ENCODE measurements around the gene EFHD1. TPM values are rescaled to one million over a fixed set of nuclear protein-coding genes. Genes with fewer than 3 reads are reported as not detected.

EFHD1 gene
- total and polyA plus RNA-seq, 9 of the 15 experiments (the other 6 are each of a cell fraction or from before 2014, with no cell fraction given) = 0.66 to 9.1 (median 2.0) TPM

- Histone ChIP-seq H3K4me3 (no peak overlapping the region), H3K4me2 (ENCODE audit: insufficient read depth, low read length) (no peak overlapping the region), H3K27ac (ENCODE audit: extremely low read depth, low read depth, low read length) (no peak overlapping the region), H3K79me2 (ENCODE audit: control insufficient read depth, insufficient read depth, low read length) (peaks cover 13% of the 10 kb centered on the region), H3K9ac (ENCODE audit: insufficient read depth in 1 of 2, low read depth in 2 of 2, low read length in 2 of 2) (no peak overlapping the region), H3K36me3 (ENCODE audit: control insufficient read depth, insufficient read depth, low read length) (0 out of 3 replicates have a peak, but pooled peaks cover under 1% of the 10 kb centered on the region), H3K9me3 (replicated peaks; ENCODE audit: control insufficient read depth, insufficient read depth, low read depth, low read length) (no peaks in the 10 kb centered on the region), H3K9me1 (ENCODE audit: control insufficient read depth, insufficient read depth, low read length) (no peaks in the 10 kb centered on the region), H3K27me3 (ENCODE audit: control insufficient read depth in 2 of 2, insufficient read depth in 2 of 2, low read length in 2 of 2) (no peaks in the 10 kb centered on the region), H2AFZ (ENCODE audit: low read depth, low read length) (no peak overlapping the region), H4K20me1 (replicated peaks; ENCODE audit: control insufficient read depth, insufficient read depth, low read length) (no peaks in the 10 kb centered on the region), H3K4me1 (replicated peaks in 1 of 2; ENCODE audit: control insufficient read depth in 2 of 2, insufficient read depth in 2 of 2, low read length in 2 of 2) (peaks cover 3 to 9% of the 10 kb centered on the region in 2 experiments; a peak in 4 of 5 replicates)
- ATAC-seq (no peak), FAIRE-seq (no peak), DNase-seq (ENCODE audit: extremely low read depth in 1 of 4, low spot score in 3 of 4) (no peak)
- in situ Hi-C loops (cut with MboI) (no loop called here), intact Hi-C loops (cut with micrococcal nuclease) (no loop called here)
- CTCF ChIA-PET (ENCODE audit: low intra/inter-chr PET ratio) = no interaction called here
- WGBS (ENCODE audit: insufficient coverage, low coverage, missing lambda C conversion rate) = 11% methylated on average over 4 of the region's 4 CpGs
- BruUV-seq (replicated peaks) = no TSS peak
- peak; percentile 51 for TF ChIP-seq ZNF121 (CRISPR knock-in tag; conservative IDR thresholded peaks at IDR 0.05)
- TF ChIP-seq, protein P1, sequence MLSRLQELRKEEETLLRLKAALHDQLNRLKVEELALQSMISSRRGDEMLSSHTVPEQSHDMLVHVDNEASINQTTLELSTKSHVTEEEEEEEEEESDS (CRISPR knock-in tag; IDR thresholded peaks at IDR 0.05) = no peak
- POLR2A ChIA-PET = no interaction called here
These were observed 59.9 kb downstream of the EFHD1 start for GRCh38 chr2:232693344-232693743.

DNA sequence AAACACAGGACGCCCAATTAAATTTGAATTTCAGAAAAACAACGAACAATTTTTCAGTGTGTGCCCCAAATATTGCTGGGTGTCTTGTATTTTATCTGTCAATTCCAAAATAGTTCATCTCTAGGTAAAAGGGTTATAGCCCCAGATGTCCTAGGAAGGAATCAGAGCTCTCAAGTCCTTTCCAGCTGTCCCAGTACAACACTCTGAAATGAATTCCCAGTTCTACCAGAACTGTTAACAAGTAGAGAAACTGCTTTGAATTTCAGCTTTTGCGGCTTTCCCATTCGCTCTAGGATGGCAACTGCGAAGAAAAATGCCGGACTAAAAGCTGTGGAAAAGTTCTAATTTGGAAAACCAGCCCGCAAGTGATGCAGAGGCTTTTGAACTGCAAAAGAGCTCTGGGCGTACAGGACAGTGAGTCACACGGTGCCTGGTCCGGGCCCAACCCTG, 63.2 kb downstream of the EFHD1 start:
- in situ Hi-C loops (cut with MboI) = no loop called here
- DNase-seq (ENCODE audit: extremely low read depth in 1 of 4, low spot score in 3 of 4) = no peak
- H3K27ac ChIP-seq (ENCODE audit: extremely low read depth, low read depth, low read length) = no peak overlapping the region
- 45% methylated on average over 8 of the region's 10 CpGs for WGBS (ENCODE audit: insufficient coverage, low coverage, missing lambda C conversion rate)
- H3K4me1 ChIP-seq (replicated peaks in 1 of 2; ENCODE audit: control insufficient read depth in 2 of 2, insufficient read depth in 2 of 2, low read length in 2 of 2) = peaks cover 9 to 14% of the 10 kb centered on the region in 2 experiments; a peak in 4 of 5 replicates
- peak overlapping the region; percentile 41 to 54 for H3K9ac ChIP-seq (ENCODE audit: insufficient read depth in 1 of 2, low read depth in 2 of 2, low read length in 2 of 2)
- no peak for ATAC-seq
- H3K9me1 ChIP-seq (ENCODE audit: control insufficient read depth, insufficient read depth, low read length) = no peaks in the 10 kb centered on the region
- H3K27me3 ChIP-seq (ENCODE audit: control insufficient read depth in 2 of 2, insufficient read depth in 2 of 2, low read length in 2 of 2) = no peaks in the 10 kb centered on the region
- ChIA-PET POLR2A (interaction anchor here (0.9 to 1.3 kb wide), 2 partner anchors 10 to 13 kb away, joined by 3 to 4 read pairs; no protein-coding TSS in a partner anchor), CTCF (ENCODE audit: low intra/inter-chr PET ratio) (no interaction called here)
- BruUV-seq (replicated peaks) = no TSS peak
- intact Hi-C loops (cut with micrococcal nuclease) = no loop called here
- H3K9me3 ChIP-seq (replicated peaks; ENCODE audit: control insufficient read depth, insufficient read depth, low read depth, low read length) = no peaks in the 10 kb centered on the region
- peaks cover 20% of the 10 kb centered on the region; the same call in 2 of the 3 replicates for H3K36me3 ChIP-seq (ENCODE audit: control insufficient read depth, insufficient read depth, low read length)
- peaks cover 46% of the 10 kb centered on the region for H3K79me2 ChIP-seq (ENCODE audit: control insufficient read depth, insufficient read depth, low read length)
- peak overlapping the region; percentile 96 for H3K4me3 ChIP-seq
- no peak for TF ChIP-seq SRSF9 (IDR thresholded peaks at IDR 0.05; ENCODE audit: borderline replicate concordance, low read depth, low read length)
- TF ChIP-seq IRF9 (tag; IDR thresholded peaks at IDR 0.05) = no peak
- no peak for TF ChIP-seq ZC3H11A (IDR thresholded peaks at IDR 0.05; ENCODE audit: low read depth, low read length)
- TF ChIP-seq TRIM28 (IDR thresholded peaks at IDR 0.05) = no peak
- TF ChIP-seq, protein P2, sequence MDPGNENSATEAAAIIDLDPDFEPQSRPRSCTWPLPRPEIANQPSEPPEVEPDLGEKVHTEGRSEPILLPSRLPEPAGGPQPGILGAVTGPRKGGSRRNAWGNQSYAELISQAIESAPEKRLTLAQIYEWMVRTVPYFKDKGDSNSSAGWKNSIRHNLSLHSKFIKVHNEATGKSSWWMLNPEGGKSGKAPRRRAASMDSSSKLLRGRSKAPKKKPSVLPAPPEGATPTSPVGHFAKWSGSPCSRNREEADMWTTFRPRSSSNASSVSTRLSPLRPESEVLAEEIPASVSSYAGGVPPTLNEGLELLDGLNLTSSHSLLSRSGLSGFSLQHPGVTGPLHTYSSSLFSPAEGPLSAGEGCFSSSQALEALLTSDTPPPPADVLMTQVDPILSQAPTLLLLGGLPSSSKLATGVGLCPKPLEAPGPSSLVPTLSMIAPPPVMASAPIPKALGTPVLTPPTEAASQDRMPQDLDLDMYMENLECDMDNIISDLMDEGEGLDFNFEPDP (CRISPR knock-in tag; IDR thresholded peaks at IDR 0.05) = no peak
- peak; percentile 62; the same call in 1 of the 2 replicates for TF ChIP-seq PHF8 (IDR thresholded peaks at IDR 0.05; ENCODE audit: borderline replicate concordance, low read length)
- 0 out of 2 replicates have a peak, but pooled peaks have one; percentile 1 for TF ChIP-seq JUND (IDR thresholded peaks at IDR 0.05; ENCODE audit: borderline replicate concordance, low read depth, low read length)
- TF ChIP-seq JUND (tag; IDR thresholded peaks at IDR 0.05; ENCODE audit: borderline replicate concordance, low read depth, low read length) = no peak
- no peak for TF ChIP-seq RAD21 (CRISPR knock-in tag; conservative IDR thresholded peaks at IDR 0.05 in 1 of 2, IDR thresholded peaks at IDR 0.05 in 1 of 2)
- TF ChIP-seq ZBTB17 (CRISPR knock-in tag; IDR thresholded peaks at IDR 0.05) = no peak
- H4K20me1 ChIP-seq (replicated peaks; ENCODE audit: control insufficient read depth, insufficient read depth, low read length) = 0 out of 2 replicates have a peak, but pooled peaks cover 4% of the 10 kb centered on the region
- H3K4me2 ChIP-seq (ENCODE audit: insufficient read depth, low read length) = peak overlapping the region; percentile 96
- no peak for FAIRE-seq
- H2AFZ ChIP-seq (ENCODE audit: low read depth, low read length) = peak overlapping the region; percentile 99

All from K562 (cell line).